Sigmoid colon (tissue), 4 donors: ENCODE measurements around the gene ZNG1B.
A peak's percentile ranks its signal among the peaks of the same experiment; 100 is the strongest.
"Not testable (repeated sequence)": the region's sequence is repeated elsewhere in the genome, so short reads cannot be mapped to it uniquely, and the experiment has no call there.

Experiments
- EP300 ChIP-seq, 4 donors: sonication (generic); formaldehyde crosslinking; IDR thresholded peaks; one replicate each; pipeline ENCODE4 v1.6.1; 2017; ENCODE audit warnings: antibody characterized with exemption in 4 of 4
- POLR2A ChIP-seq, 2 donors: fragments of 450-650 bp; IDR thresholded peaks; one replicate each; pipeline ENCODE4 v1.6.1; 2016; ENCODE audit warnings: antibody characterized with exemption in 2 of 2, mild to moderate bottlenecking in 2 of 2, moderate library complexity in 2 of 2
- POLR2AphosphoS5 ChIP-seq, 4 donors: sonication (generic); formaldehyde crosslinking; IDR thresholded peaks; one replicate each; pipeline ENCODE4 v1.6.1; 2017; ENCODE audit warnings: antibody characterized with exemption in 4 of 4
- TF ChIP-seq, protein P1 (sequence below), 4 experiments: fragments of 450-650 bp in 3 of 4; fragments of 200-600 bp in 1 of 4; IDR thresholded peaks; one replicate each; pipeline ENCODE4 v1.5.1; 2016 to 2019; ENCODE audit warnings: antibody characterized with exemption in 4 of 4, mild to moderate bottlenecking in 3 of 4, moderate library complexity in 2 of 4

DNA sequence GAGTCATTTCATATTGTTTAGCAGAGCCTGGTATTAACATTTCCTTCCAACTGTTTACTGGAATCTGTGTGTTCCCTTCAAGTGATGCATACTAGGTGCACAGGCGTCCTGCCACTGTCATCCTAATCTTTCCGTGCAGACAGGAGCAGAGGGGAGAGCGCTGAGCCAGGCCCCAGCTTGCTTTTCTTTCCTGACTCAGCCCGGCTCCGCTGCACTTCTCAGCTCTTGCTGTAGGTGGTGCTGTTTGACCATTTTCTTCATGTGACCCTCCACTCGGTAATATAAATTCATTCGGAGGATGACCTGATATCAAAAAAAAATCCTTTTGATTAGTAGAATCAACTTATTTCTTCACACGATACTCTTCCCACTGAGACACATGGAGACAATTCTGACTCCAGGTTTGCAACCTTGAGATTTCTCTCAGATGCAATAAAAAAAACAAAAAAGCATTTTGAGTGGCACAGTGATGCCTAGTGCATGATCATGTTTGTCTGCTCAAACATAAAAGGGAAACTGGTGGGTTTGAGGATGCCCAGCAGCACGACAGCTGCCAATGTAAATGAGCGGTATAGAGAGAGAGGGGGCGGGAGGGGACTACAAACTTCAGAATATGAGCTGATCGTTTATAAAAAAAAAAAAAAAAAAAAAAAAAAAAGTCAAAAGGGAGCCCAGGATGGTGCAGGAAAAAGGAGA, 90.0 kb downstream of the ZNG1B start:
- TF ChIP-seq, protein P1, sequence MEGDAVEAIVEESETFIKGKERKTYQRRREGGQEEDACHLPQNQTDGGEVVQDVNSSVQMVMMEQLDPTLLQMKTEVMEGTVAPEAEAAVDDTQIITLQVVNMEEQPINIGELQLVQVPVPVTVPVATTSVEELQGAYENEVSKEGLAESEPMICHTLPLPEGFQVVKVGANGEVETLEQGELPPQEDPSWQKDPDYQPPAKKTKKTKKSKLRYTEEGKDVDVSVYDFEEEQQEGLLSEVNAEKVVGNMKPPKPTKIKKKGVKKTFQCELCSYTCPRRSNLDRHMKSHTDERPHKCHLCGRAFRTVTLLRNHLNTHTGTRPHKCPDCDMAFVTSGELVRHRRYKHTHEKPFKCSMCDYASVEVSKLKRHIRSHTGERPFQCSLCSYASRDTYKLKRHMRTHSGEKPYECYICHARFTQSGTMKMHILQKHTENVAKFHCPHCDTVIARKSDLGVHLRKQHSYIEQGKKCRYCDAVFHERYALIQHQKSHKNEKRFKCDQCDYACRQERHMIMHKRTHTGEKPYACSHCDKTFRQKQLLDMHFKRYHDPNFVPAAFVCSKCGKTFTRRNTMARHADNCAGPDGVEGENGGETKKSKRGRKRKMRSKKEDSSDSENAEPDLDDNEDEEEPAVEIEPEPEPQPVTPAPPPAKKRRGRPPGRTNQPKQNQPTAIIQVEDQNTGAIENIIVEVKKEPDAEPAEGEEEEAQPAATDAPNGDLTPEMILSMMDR (IDR thresholded peaks at IDR 0.05) = peak in 1 of 4 experiments; percentile 7
- TF ChIP-seq EP300, POLR2AphosphoS5, POLR2A (IDR thresholded peaks at IDR 0.05): not testable (repeated sequence)
